UCSD-AML1 (cell line): Measurements from ENCODE around the gene AMHR2.

Experiments used
- DNase-seq: peaks from one replicate; lab custom pipeline; 2025; ENCODE audit not compliant: unreplicated experiment; lab: John Stamatoyannopoulos, UW

Gene AMHR2

GRCh38 chr12:53452159-53453077 lies 28.8 kb downstream of the AMHR2 start:
- peak; percentile 81 for DNase-seq

DNA sequence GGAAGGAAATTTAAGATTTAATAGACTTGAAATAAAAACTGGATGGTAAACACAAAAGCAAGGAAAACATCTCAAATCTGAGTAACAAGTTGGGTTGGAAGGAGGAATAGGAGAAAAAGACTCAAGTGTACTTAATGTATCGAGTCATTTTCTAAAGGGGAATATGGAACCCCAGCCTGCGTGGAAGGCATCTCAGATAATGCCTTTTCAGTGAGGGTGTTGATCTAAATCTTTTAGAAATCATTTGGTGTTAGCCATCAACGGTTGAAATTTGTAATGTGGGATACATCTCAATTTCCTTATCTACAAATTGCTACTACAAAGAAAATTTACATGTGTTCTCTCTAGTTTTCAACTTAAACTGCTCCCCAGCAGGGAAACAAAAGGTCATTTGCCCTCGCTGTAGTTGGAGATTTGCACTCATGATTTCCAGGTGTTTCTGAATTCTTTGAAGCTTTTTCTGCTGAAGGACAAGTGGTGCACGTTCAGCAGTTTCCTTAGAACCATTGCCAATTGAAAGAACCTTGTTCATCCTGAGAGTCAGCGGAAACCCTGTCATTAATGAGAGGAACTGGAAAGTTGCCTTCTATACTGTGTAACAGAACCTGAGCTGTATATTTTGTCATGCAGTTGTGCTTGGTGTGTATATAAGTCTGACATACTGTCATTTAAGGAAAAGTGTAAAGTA lies 30.4 kb downstream of the AMHR2 start:
- no peak for DNase-seq

- DNase-seq = no peak
These were observed 31.1 kb downstream of the AMHR2 start for GRCh38 chr12:53454707-53455106.

DNA sequence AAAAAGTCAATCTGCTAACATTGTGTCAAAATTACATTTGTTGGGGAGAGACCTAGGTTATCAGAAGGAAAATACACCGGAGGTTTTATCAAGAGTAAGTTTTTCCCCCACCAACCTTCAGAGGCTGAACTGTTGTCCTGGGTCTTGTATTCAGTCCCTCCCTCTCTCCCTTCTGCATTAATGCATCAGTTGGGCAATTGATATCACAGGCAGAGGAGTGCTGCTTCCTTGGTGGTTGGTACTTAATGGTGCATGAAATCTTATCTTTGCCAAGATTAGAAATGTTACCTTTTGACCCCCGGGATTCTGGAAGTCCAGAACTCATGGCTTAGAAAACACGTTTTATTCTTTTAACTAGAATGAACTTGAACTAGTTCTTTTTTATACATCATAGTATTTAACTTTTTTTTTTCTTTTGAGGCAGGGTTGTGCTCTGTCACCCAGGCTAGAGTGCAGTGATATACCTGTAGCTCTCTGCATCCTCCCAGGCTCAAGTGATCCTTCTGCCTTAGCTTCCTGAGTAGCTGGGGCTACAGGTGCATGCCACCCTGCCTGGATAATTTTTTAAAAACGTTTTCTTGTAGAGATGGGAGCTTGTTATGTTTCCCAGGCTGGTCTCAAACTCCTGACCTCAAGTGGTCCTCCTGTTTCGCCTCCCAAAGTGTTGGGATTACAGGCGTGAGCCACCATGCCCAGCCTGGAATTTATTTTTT lies 33.2 kb downstream of the AMHR2 start:
- DNase-seq = no peak

GRCh38 chr12:53459097-53459496 lies 35.4 kb downstream of the AMHR2 start:
- DNase-seq = no peak

DNA sequence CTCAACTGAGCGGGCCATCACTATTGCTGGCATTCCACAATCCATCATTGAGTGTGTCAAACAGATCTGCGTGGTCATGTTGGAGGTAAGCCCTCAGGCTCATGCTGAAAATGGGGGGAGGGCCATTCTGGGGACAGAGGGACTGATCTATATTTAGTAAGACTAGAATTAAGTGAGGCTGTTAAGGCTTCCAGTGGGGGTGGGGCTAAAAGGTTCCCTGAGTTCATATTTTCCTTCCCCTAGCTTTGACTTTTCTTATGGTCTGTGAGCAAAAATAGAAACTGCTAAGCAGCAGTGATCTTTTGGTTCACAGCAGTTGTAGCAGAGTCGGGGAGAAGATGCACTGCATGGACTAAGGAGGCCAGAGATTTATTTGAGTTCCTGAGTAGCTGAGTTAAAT lies 37.4 kb downstream of the AMHR2 start:
- DNase-seq = no peak

DNA sequence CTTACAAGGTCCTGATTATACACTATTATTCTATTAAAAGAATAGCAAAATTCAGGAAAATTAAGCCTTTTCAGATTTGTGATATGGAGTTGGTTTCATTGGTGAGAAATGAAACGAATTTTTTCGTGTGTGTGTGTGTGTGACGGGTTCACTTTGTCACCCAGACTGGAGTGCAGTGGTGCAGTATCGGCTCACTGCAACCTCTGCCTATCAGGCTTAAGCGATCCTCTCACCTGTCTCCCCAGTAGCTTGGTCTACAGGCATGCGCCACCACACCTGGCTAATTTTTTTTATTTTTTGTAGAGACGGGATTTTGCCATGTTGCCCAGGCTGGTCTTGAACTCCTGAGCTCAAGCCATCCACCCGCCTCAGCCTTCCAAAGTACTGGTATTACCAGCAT lies 37.9 kb downstream of the AMHR2 start:
- no peak for DNase-seq

DNA sequence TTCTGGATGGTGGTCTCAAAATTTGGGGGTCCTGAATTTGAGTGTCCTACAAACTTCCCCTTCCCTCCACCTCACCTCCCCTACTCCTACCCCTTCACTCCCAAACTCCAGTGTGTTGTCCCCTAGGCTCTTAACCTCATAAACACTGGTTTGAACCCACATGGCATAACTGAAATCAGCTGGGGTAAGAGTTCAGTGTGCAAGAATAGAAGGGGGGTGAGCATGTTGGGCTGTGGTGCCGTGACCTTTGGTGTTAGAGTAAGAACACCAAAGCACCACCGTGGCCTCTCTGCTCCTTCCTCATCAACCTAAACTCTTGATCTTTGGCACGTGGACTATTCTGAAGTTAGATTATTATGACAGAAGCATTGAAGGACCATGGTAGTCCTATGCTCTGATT lies 39.3 kb downstream of the AMHR2 start:
- no peak for DNase-seq

DNA sequence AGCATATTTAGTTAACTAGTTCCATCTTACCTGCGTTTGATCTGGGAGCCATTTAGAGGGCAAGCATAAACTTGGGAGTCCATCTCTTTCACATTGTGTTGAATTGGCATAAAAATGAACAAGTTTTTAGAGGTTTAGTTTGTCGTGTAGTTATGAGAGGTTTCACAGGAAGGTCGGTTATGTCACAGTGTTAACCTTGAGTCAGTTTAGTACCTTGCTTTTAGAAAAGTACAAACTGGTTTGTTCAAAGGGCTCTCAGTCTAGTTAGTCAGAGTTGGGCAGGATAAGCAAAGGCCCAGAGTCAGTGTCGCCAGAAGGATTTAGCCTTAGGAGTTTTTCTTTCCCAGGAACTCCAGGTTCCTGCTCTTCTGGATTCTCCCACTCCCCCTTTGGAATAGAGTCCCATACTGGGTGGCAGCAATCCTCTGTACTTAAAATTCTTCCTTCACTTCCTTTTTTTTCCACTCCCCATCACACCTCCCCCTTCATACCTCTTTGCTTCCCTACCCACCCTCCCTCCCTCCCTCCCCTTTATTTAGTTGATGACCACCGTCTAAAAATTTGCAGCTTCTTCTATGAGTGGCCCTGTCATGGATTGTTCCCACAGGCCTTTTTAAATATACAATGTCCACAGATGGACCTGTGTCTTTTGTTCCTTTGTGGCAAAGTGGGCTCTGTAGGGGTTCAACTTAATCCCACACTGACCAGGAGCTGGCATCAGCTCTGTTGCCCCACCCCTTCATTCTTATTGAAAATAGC lies 40.3 kb downstream of the AMHR2 start:
- DNase-seq = no peak

GRCh38 chr12:53464685-53465418 lies 41.2 kb downstream of the AMHR2 start:
- DNase-seq = no peak

DNA sequence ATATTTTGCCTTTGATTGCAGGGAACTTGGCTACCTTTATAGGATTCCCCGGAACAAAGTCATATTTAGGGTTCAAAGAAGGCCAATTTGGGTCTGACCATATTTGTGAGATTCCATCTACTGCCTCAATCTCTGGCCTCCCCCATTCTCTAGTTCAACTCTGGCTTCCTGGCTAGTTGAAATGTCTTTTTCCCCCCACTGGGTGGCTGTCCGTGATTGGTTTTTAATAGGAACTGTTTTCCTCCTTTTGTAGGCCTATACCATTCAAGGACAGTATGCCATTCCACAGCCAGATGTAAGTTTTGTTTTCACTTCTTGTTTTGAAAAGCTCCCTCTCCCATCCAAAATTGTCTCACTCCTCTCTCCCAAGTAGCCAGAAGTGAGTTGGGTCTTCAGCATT lies 42.0 kb downstream of the AMHR2 start:
- DNase-seq = no peak

DNA sequence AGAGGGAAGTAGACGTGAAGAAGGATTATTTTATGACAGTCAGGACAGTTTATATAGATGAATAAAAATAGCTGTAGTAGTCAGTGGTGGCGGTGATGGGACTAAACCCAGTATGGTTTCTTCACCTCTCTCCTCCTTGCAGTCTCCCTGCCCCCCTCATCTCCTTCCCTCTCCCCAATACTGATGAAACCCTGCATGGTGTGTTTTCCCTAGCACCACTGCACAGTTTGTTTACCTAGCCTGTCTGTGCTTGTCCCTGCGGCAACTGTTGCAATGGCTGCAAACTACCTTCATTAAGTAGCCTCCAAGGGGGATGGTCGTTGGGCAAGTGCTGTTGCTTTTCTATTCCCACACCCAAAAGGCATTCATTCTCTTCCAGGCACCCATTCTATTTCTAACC lies 43.0 kb downstream of the AMHR2 start:
- DNase-seq = no peak

- DNase-seq = no peak
These were observed 43.4 kb downstream of the AMHR2 start for GRCh38 chr12:53467082-53467481.

DNA sequence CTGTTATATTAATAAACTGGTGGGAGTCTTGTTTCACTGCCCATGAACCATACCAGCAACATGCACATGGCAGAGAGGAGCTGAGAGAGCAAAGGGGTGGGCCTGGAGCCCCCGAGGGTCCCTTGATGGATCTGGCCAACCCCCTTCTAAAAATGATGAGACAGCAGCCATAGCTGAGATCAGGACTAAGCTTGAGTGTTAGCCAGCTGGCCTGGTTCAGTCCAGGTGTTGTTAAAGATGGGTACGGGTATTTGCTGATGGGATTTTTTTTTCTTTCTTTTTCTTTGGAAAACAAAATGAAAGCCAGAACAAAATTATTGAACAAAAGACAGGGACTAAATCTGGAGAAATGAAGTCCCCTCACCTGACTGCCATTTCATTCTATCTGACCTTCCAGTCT lies 44.2 kb downstream of the AMHR2 start:
- no peak for DNase-seq

DNA sequence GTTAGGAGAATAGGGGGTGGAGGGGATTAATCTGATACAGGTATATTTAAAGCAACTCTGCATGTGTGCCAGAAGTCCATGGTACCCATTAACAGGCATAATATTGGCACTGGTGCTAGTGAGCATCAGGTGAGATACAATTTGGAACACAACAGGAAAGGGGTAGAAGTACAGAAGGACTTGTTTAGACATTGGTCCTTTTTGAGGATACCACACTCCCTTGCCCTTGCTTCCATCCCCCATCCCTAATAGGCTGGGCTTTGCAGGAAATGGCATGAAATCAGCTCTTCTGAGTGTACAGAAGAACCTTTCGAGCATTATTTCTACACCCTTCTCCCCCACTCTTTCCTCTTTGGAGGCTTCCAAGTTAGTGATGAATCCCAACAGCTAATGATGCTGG lies 44.6 kb downstream of the AMHR2 start:
- no peak for DNase-seq

GRCh38 chr12:53472056-53472582 lies 48.5 kb downstream of the AMHR2 start:
- DNase-seq = no peak

GRCh38 chr12:53474077-53474476 lies 50.4 kb downstream of the AMHR2 start:
- DNase-seq = no peak

- DNase-seq = no peak
These were observed 51.2 kb downstream of the AMHR2 start for GRCh38 chr12:53474819-53475218.

- no peak for DNase-seq
These were observed 53.1 kb downstream of the AMHR2 start for GRCh38 chr12:53476769-53477209.

DNA sequence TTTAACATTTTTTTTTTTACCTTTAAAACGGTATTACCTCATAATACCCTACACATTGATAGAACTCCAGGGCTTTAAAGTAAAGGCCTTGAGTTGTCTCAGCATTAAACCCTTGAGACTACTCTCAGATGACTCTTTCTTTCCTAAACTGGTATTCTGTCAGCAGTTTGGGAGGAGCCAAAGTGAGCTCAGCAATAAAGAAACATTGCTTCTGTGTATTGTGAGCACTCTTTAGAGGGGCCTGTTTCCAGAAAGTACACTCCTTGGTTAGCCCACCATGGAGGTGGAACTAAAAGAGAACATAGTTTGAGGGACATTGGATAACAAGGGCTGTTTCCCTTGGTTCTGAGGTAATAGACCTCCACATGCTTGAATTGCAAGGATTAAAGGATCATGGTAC lies 55.2 kb downstream of the AMHR2 start:
- no peak for DNase-seq
